Stimulated activated CD8-positive, alpha-beta memory T cell treated with anti-CD3 and anti-CD28 coated beads, Interleukin-12 subunit alpha, Interleukin-12 subunit beta, amount 100 ng/mL, for 1 hour (primary cell): Measurements from ENCODE around the gene CLSTN3.
A peak's percentile ranks its signal among the peaks of the same experiment; 100 is the strongest.

Experiments
- DNase-seq: peaks from one replicate; pipeline ENCODE4 v3.0.0-alpha.2; 2020; ENCODE audit warnings: low read depth

Gene CLSTN3

GRCh38 chr12:7129872-7130691, at the start of gene CLSTN3:
Gene CLSTN3 (plus strand): TSS chr12:7130371. CDS start chr12:7130649, 278 bp downstream.
- peak; percentile 74 for DNase-seq

GRCh38 chr12:7081037-7081436, 49.1 kb upstream of the CLSTN3 start:
- no peak for DNase-seq

GRCh38 chr12:7083125-7083524, 47.0 kb upstream of the CLSTN3 start:
- no peak for DNase-seq

GRCh38 chr12:7089196-7089871, 40.8 kb upstream of the CLSTN3 start:
- no peak for DNase-seq

- DNase-seq, result no peak
Measured at GRCh38 chr12:7090222-7090998, 39.8 kb upstream of the CLSTN3 start.

GRCh38 chr12:7091171-7091570, 39.0 kb upstream of the CLSTN3 start:
- DNase-seq, result no peak

GRCh38 chr12:7091660-7092228, 38.4 kb upstream of the CLSTN3 start:
- no peak for DNase-seq

GRCh38 chr12:7092229-7092985, 37.8 kb upstream of the CLSTN3 start, which contains the start of gene C1R:
Gene C1R (minus strand): TSS chr12:7092445. CDS start chr12:7092388, 57 bp downstream.
- DNase-seq, result peak; percentile 60

- no peak for DNase-seq
Measured at GRCh38 chr12:7092986-7093460, 37.1 kb upstream of the CLSTN3 start.

- no peak for DNase-seq
Measured at GRCh38 chr12:7093486-7093885, 36.7 kb upstream of the CLSTN3 start.

- no peak for DNase-seq
Measured at GRCh38 chr12:7093892-7094291, 36.3 kb upstream of the CLSTN3 start.

GRCh38 chr12:7096006-7096932, 33.9 kb upstream of the CLSTN3 start:
- no peak for DNase-seq

GRCh38 chr12:7096979-7097378, 33.2 kb upstream of the CLSTN3 start:
- no peak for DNase-seq

GRCh38 chr12:7099290-7099996, 30.7 kb upstream of the CLSTN3 start:
- DNase-seq, result no peak

GRCh38 chr12:7100239-7100638, 29.9 kb upstream of the CLSTN3 start:
- no peak for DNase-seq

- no peak for DNase-seq
Measured at GRCh38 chr12:7101047-7101693, 29.0 kb upstream of the CLSTN3 start.

GRCh38 chr12:7101694-7102131, 28.5 kb upstream of the CLSTN3 start:
- no peak for DNase-seq

- DNase-seq, result no peak
Measured at GRCh38 chr12:7102582-7102981, 27.6 kb upstream of the CLSTN3 start.
